HepG2 (cell line): ENCODE results near the gene NT5C. TPM values are rescaled to one million over a fixed set of nuclear protein-coding genes. Genes with fewer than 3 reads are reported as not detected.

Experiments
- ATAC-seq: fragments of 200-7000 bp; cut with Tn5 transposase; 3 replicates; pipeline ENCODE4 v1.9.1; 2020; ENCODE audit warnings: mild to moderate bottlenecking, moderate library complexity
- BruUV-seq: library from RNA; stranded (reverse); fragments of 400-500 nt; replicated peaks from 2 replicates; lab custom pipeline; 2021; lab: Mats Ljungman, UMichigan
- CTCF ChIA-PET: fragments of 300-600 bp; formaldehyde crosslinking; extraction: SDS; loops from one replicate; lab custom pipeline; 2021; ENCODE audit warnings: low total read pairs, inconsistent platforms, low intra/inter-chr PET ratio; lab: Yijun Ruan, JAX
- POLR2A ChIA-PET: fragments of 350-600 bp; sonication (Branson Sonifier 250); formaldehyde crosslinking; loops from one replicate; lab custom pipeline; 2020; ENCODE audit warnings: antibody characterized with exemption, inconsistent platforms; lab: Yijun Ruan, JAX
- DNase-seq: peaks from one replicate; pipeline ENCODE4 v3.0.0-alpha.2; 2015; ENCODE audit warnings: low spot score
- FAIRE-seq: peaks from 3 replicates; lab custom pipeline; 2011; peaks lifted over from hg19 to GRCh38; lab: Jason Lieb, UNC
- H2AFZ ChIP-seq: one replicate; pipeline ENCODE4 v1.6.1; 2011; ENCODE audit warnings: low read length, inconsistent platforms
- H3K27ac ChIP-seq: fragments of 300-600 bp; 3 replicates; pipeline ENCODE4 v1.8.0; 2011; ENCODE audit warnings: mixed run types, mild to moderate bottlenecking, mixed read lengths, low read length, inconsistent platforms; ENCODE audit not compliant: insufficient read depth; ENCODE audit errors: extremely low read length
- H3K27me3 ChIP-seq, 2 experiments: fragments of 200-600 bp in 1 of 2; 2 replicates in 1 of 2; 3 replicates in 1 of 2; pipeline versions ENCODE4 v1.6.0 to v1.8.0; 2011; ENCODE audit warnings: low read length in 2 of 2, mild to moderate bottlenecking in 2 of 2, moderate library complexity in 2 of 2, inconsistent platforms in 1 of 2; ENCODE audit not compliant: insufficient read depth in 2 of 2, control insufficient read depth in 1 of 2
- H3K36me3 ChIP-seq, 2 experiments: fragments of 200-600 bp in 1 of 2; replicated peaks in 1 of 2; 2 replicates in 1 of 2; 3 replicates in 1 of 2; pipeline versions ENCODE4 v1.5.1 to v1.8.0; 2011; ENCODE audit warnings: low read length in 2 of 2, inconsistent platforms in 1 of 2; ENCODE audit not compliant: insufficient read depth in 2 of 2, control insufficient read depth in 1 of 2
- H3K4me1 ChIP-seq: 2 replicates; pipeline ENCODE4 v1.5.1; 2012; ENCODE audit warnings: low read length, inconsistent platforms; ENCODE audit not compliant: insufficient read depth
- H3K4me2 ChIP-seq: 2 replicates; pipeline ENCODE4 v1.6.0; 2011; ENCODE audit warnings: low read depth, low read length, inconsistent platforms
- H3K4me3 ChIP-seq, 3 experiments: fragments of 200-600 bp in 1 of 3; sonication (generic), shearing (Covaris generic) in 1 of 3; replicated peaks in 1 of 3; 2 replicates each; pipeline ENCODE4 v1.5.1; 2011 to 2016; ENCODE audit warnings: low read length in 3 of 3, inconsistent platforms in 2 of 3, low read depth in 2 of 3, mild to moderate bottlenecking in 2 of 3, control low read depth in 1 of 3, mixed read lengths in 1 of 3; ENCODE audit not compliant: insufficient read depth in 1 of 3
- H3K79me2 ChIP-seq: one replicate; pipeline ENCODE4 v1.6.1; 2011; ENCODE audit warnings: low read length, inconsistent platforms; ENCODE audit not compliant: insufficient read depth
- H3K9ac ChIP-seq: 2 replicates; pipeline ENCODE4 v1.6.0; 2011; ENCODE audit warnings: mild to moderate bottlenecking, low read depth, low read length, inconsistent platforms; ENCODE audit not compliant: insufficient read depth
- H3K9me3 ChIP-seq: 2 replicates; pipeline ENCODE4 v1.5.1; 2012; ENCODE audit warnings: mild to moderate bottlenecking, low read length
- H4K20me1 ChIP-seq: 2 replicates; pipeline ENCODE4 v1.6.0; 2011; ENCODE audit warnings: inconsistent platforms, mild to moderate bottlenecking, low read length, moderate library complexity; ENCODE audit not compliant: insufficient read depth
- DMAP1 ChIP-seq: IDR thresholded peaks from 2 replicates; pipeline ENCODE4 v1.6.1; 2016
- EED ChIP-seq: sonication (generic); formaldehyde crosslinking; IDR thresholded peaks from 2 replicates; pipeline ENCODE4 v1.5.0; 2020; ENCODE audit warnings: mild to moderate bottlenecking, missing genetic modification reagents
- PATZ1 ChIP-seq: sonication (generic); formaldehyde crosslinking; IDR thresholded peaks from 2 replicates; pipeline ENCODE4 v1.4.0; 2020; ENCODE audit warnings: missing genetic modification reagents
- RARA ChIP-seq: IDR thresholded peaks from 2 replicates; pipeline ENCODE4 v1.6.1; 2016; ENCODE audit warnings: missing genetic modification reagents, missing compliant biosample characterization
- RBM22 ChIP-seq: fragments of 200-400 bp; formaldehyde crosslinking; optimal IDR thresholded peaks from 2 replicates; pipeline ENCODE3; 2017; ENCODE audit warnings: mild to moderate bottlenecking, low read length, moderate library complexity
- ZFY ChIP-seq: sonication (generic); formaldehyde crosslinking; IDR thresholded peaks from 2 replicates; pipeline ENCODE4 v1.4.0; 2020; ENCODE audit warnings: missing genetic modification reagents
- ZKSCAN1 ChIP-seq: fragments of 150-350 bp; IDR thresholded peaks from 2 replicates; pipeline ENCODE4 v1.6.1; 2014; ENCODE audit warnings: low read length
- ZNF597 ChIP-seq: sonication (generic); formaldehyde crosslinking; IDR thresholded peaks from 2 replicates; pipeline ENCODE4 v1.5.0; 2020; ENCODE audit warnings: missing genetic modification reagents
- WGBS: methylation state at CpG from one replicate; pipeline ENCODE4 v1.1.6; 2017; ENCODE audit warnings: low lambda C conversion rate; 5-methylcytosine and 5-hydroxymethylcytosine counted together
- in situ Hi-C: cut with HindIII; loops from 2 replicates; pipeline ENCODE4 v1.10.0; 2017; ENCODE audit warnings: low pct_unique_long_range_greater_than_20kb; ENCODE audit not compliant: extremely low pct_ligation_motif_present
- intact Hi-C: fragments of 100-400 bp; cut with micrococcal nuclease; formaldehyde crosslinking; loops from one replicate; pipeline ENCODE4 v1.10.0; 2022; ENCODE audit not compliant: unreplicated experiment
- polyA plus RNA-seq, 8 experiments: library from polyadenylated mRNA; depleted of rRNA in 3 of 8; stranded (reverse) in 7 of 8; unstranded in 1 of 8; fragments of >200 nt; fragmentation: Illumina TruSeq in 4 of 8; extraction: Trizol in 4 of 8; gene quantifications; 2 replicates each; pipeline versions ENCODE4 v1.2.1 to v1.2.3, GENCODE V29; 2011 to 2016; ENCODE audit warnings: low read depth in 4 of 8, missing spikeins in 1 of 8, mixed read lengths in 1 of 8; ENCODE audit not compliant: insufficient read depth in 1 of 8
- total RNA-seq, 5 experiments: library from RNA; depleted of rRNA; stranded (reverse); fragments of >200 nt; fragmentation: Illumina TruSeq; extraction: Trizol; gene quantifications; 2 replicates each; pipeline ENCODE4 v1.2.3, GENCODE V29; 2016; ENCODE audit warnings: low read depth in 1 of 5

Gene NT5C
- total and polyA plus RNA-seq, 2 of the 13 experiments (the other 11 are each of a cell fraction or from before 2014, with no cell fraction given) = 42.8 to 48.6 TPM

- Histone ChIP-seq H3K4me2 (no peak overlapping the region), H3K4me1 (peaks cover 26% of the 10 kb centered on the region), H3K27ac (no peak overlapping the region), H3K9ac (no peak overlapping the region), H3K9me3 (no peaks in the 10 kb centered on the region), H3K4me3 (no peak overlapping the region), H4K20me1 (peaks cover 11% of the 10 kb centered on the region), H3K79me2 (peaks cover 63% of the 10 kb centered on the region), H3K27me3 (no peaks in the 10 kb centered on the region), H2AFZ (no peak overlapping the region), H3K36me3 (peaks cover 28 to 71% of the 10 kb centered on the region in 2 experiments)
- ChIA-PET POLR2A (interaction anchor here (1.6 kb wide), 1 partner anchor 22 kb away, joined by 6 read pairs; no protein-coding TSS in a partner anchor), CTCF (no interaction called here)
- FAIRE-seq (no peak), ATAC-seq (no peak), DNase-seq (no peak)
- BruUV-seq = no TSS peak
- WGBS = 97% methylated on average over 5 of the region's 5 CpGs
- TF ChIP-seq EED (CRISPR knock-in tag) (no peak), ZFY (CRISPR knock-in tag) (no peak), ZKSCAN1 (peak; percentile 89), RARA (CRISPR knock-in tag) (no peak), PATZ1 (CRISPR knock-in tag) (no peak)
- intact Hi-C loops (no loop called here), in situ Hi-C loops (no loop called here)
These were observed 45.1 kb upstream of the NT5C start for GRCh38 chr17:75176625-75177024.

- Histone ChIP-seq H4K20me1 (peaks cover 3% of the 10 kb centered on the region), H3K4me3 (no peak overlapping the region), H3K9me3 (no peaks in the 10 kb centered on the region), H2AFZ (no peak overlapping the region), H3K9ac (no peak overlapping the region), H3K27me3 (no peaks in the 10 kb centered on the region), H3K4me1 (peaks cover 15% of the 10 kb centered on the region), H3K36me3 (peaks cover 25 to 83% of the 10 kb centered on the region in 2 experiments), H3K27ac (no peak overlapping the region), H3K4me2 (no peak overlapping the region), H3K79me2 (peaks cover 52% of the 10 kb centered on the region)
- no TSS peak for BruUV-seq
- ChIA-PET CTCF (no interaction called here), POLR2A (interaction anchor here (1.6 kb wide), 1 partner anchor 20 kb away, joined by 6 read pairs; no protein-coding TSS in a partner anchor)
- no peak for ATAC-seq
- TF ChIP-seq DMAP1 (no peak), RBM22 (peak; percentile 15), ZNF597 (CRISPR knock-in tag) (0 out of 2 replicates have a peak, but pooled peaks have one; percentile 28)
- no peak for FAIRE-seq
- in situ Hi-C loops = no loop called here
- intact Hi-C loops = no loop called here
- no peak for DNase-seq
- WGBS = 97% methylated on average over 11 of the region's 11 CpGs
These were observed 43.5 kb upstream of the NT5C start for GRCh38 chr17:75174996-75175395.
